ENCODE measurements around the gene DNASE1L2. TPM values are rescaled to one million over a fixed set of nuclear protein-coding genes. Genes with fewer than 3 reads are reported as not detected.

The DNASE1L2 gene
- 2.6 and 2.8 TPM in 2 replicates for total RNA-seq

GRCh38 chr16:2236337-2237101 lies at the start of gene DNASE1L2:
Gene DNASE1L2, plus strand, starts transcription at chr16:2236444. Its CDS starts 373 bp downstream, at chr16:2236817.
- intact Hi-C loops (cut with micrococcal nuclease), result no loop called here

GRCh38 chr16:2186505-2186904 lies 49.7 kb upstream of the DNASE1L2 start:
- intact Hi-C loops (cut with micrococcal nuclease), result no loop called here

GRCh38 chr16:2187212-2187611 lies 49.0 kb upstream of the DNASE1L2 start:
- intact Hi-C loops (cut with micrococcal nuclease), result no loop called here

GRCh38 chr16:2188395-2188794 lies 47.8 kb upstream of the DNASE1L2 start:
- intact Hi-C loops (cut with micrococcal nuclease), result no loop called here

GRCh38 chr16:2189252-2189893 lies 46.9 kb upstream of the DNASE1L2 start:
- intact Hi-C loops (cut with micrococcal nuclease), result no loop called here

- intact Hi-C loops (cut with micrococcal nuclease), result no loop called here
These were observed 46.1 kb upstream of the DNASE1L2 start for GRCh38 chr16:2190002-2190658.

- intact Hi-C loops (cut with micrococcal nuclease), result no loop called here
These were observed 45.4 kb upstream of the DNASE1L2 start for GRCh38 chr16:2190659-2191445.

- intact Hi-C loops (cut with micrococcal nuclease), result no loop called here
These were observed 44.9 kb upstream of the DNASE1L2 start for GRCh38 chr16:2191446-2191706.

- intact Hi-C loops (cut with micrococcal nuclease), result loop anchor here (2.0 kb wide), 1 partner anchor 307 kb away; no protein-coding TSS in a partner anchor
These were observed 41.9 kb upstream of the DNASE1L2 start for GRCh38 chr16:2194166-2194834.

GRCh38 chr16:2194852-2195321 lies 41.4 kb upstream of the DNASE1L2 start:
- intact Hi-C loops (cut with micrococcal nuclease), result loop anchor here (2.0 kb wide), 1 partner anchor 306 kb away; no protein-coding TSS in a partner anchor

GRCh38 chr16:2195322-2196161 lies 40.7 kb upstream of the DNASE1L2 start:
- intact Hi-C loops (cut with micrococcal nuclease), result loop anchor here (2.0 kb wide), 1 partner anchor 305 kb away; no protein-coding TSS in a partner anchor

- intact Hi-C loops (cut with micrococcal nuclease), result no loop called here
These were observed 39.9 kb upstream of the DNASE1L2 start, which contains the start of gene CASKIN1 for GRCh38 chr16:2196162-2196980. Gene CASKIN1, minus strand, starts transcription at chr16:2196605. Its CDS starts 173 bp downstream, at chr16:2196432.

- intact Hi-C loops (cut with micrococcal nuclease), result no loop called here
These were observed 39.2 kb upstream of the DNASE1L2 start for GRCh38 chr16:2196981-2197511.

GRCh38 chr16:2197765-2198164 lies 38.5 kb upstream of the DNASE1L2 start:
- intact Hi-C loops (cut with micrococcal nuclease), result no loop called here

GRCh38 chr16:2198283-2198682 lies 38.0 kb upstream of the DNASE1L2 start:
- intact Hi-C loops (cut with micrococcal nuclease), result no loop called here

- intact Hi-C loops (cut with micrococcal nuclease), result no loop called here
These were observed 37.1 kb upstream of the DNASE1L2 start for GRCh38 chr16:2199095-2199494.

GRCh38 chr16:2199621-2200139 lies 36.6 kb upstream of the DNASE1L2 start:
- intact Hi-C loops (cut with micrococcal nuclease), result no loop called here

GRCh38 chr16:2200313-2200712 lies 35.9 kb upstream of the DNASE1L2 start:
- intact Hi-C loops (cut with micrococcal nuclease), result no loop called here
